Measurements from ENCODE around the gene MSN. TPM values are rescaled to one million over a fixed set of nuclear protein-coding genes. Genes with fewer than 3 reads are reported as not detected.

Gene MSN
- total RNA-seq, 6 donors from 2014 or later, result 160 to 508 (median 380) TPM

DNA sequence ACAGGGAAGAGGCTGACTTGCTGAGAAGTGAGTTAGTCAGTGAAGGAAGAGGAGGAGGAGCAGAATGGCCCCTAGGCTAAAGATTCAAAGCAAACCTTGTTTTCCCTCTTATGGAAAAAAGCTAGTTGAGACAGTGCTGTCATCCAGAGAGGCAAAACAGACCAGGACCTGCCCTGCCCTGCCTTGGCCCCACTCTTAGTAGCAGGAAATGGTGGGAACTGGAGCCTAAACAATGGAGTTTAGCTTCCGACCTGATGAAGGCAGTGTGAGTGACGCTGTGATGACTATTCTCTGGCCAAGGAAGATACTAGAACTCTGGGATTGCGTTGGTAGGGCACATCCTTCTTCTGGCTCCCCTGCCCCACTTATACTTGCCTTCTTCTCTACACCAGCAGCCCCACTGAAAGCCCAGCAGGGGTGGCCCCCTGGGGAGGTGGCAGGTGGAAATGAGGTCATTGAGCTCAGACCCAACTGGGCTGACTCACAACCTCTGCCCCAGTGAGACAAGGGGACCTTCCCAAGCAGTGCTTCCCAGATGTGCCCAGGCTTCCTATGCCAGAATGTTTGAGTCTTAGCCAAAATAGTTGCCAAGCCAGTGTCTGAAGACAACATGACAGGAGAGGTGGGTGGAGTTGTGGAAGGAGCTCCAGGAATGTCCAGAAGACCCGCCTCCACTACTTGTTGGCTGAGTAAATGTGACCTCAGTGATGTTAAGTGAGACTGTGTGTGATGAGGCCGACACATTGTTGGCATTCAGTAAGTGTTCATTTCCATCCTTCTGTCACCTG lies 38.8 kb downstream of the MSN start:
- DNase-seq (peak in 1 of 2 donors; percentile 63), ATAC-seq (ENCODE audit: low FRiP score in 2 of 2) (peak; percentile 66 to 81)
- H3K36me3 ChIP-seq, result no peaks in the 10 kb centered on the region
- no peak overlapping the region for H3K4me3 ChIP-seq
- TF ChIP-seq EP300 (IDR thresholded peaks at IDR 0.05) (peak in 2 of 4 donors; percentile 57 to 66), POLR2A (IDR thresholded peaks at IDR 0.05) (no peak), POLR2AphosphoS5 (IDR thresholded peaks at IDR 0.05) (peak; percentile 51 to 68), CTCF (IDR thresholded peaks at IDR 0.05) (peak in 1 of 6 experiments; percentile 24)
- no peaks in the 10 kb centered on the region for H3K27me3 ChIP-seq
- WGBS, 2 donors, result 30% methylated on average over 5 of the region's 5 CpGs; no CpG with 5 or more reads in 1 of the 2 donors
- H3K9me3 ChIP-seq, result no peaks in the 10 kb centered on the region
- peaks cover 21 to 62% (median 52%) of the 10 kb centered on the region in 4 donors for H3K4me1 ChIP-seq
- H3K27ac ChIP-seq, result peak overlapping the region; percentile 73 to 89 (median 78)

GRCh38 chrX:65707151-65707550 lies 39.7 kb downstream of the MSN start:
- no peak overlapping the region for H3K4me3 ChIP-seq
- 65 to 67% methylated on average over 2 of the region's 2 CpGs for WGBS, 2 donors
- no peaks in the 10 kb centered on the region for H3K36me3 ChIP-seq
- H3K9me3 ChIP-seq, result no peaks in the 10 kb centered on the region
- no peaks in the 10 kb centered on the region for H3K27me3 ChIP-seq
- DNase-seq, result no peak
- H3K4me1 ChIP-seq, result peaks cover 21 to 58% (median 54%) of the 10 kb centered on the region in 4 donors
- TF ChIP-seq EP300 (IDR thresholded peaks at IDR 0.05) (no peak), POLR2A (IDR thresholded peaks at IDR 0.05) (no peak), POLR2AphosphoS5 (IDR thresholded peaks at IDR 0.05) (peak in 1 of 2 donors; percentile 25), CTCF (IDR thresholded peaks at IDR 0.05) (no peak)
- H3K27ac ChIP-seq, result peak overlapping the region; percentile 70 to 89 (median 74)
- ATAC-seq (ENCODE audit: low FRiP score in 2 of 2), result no peak

DNA sequence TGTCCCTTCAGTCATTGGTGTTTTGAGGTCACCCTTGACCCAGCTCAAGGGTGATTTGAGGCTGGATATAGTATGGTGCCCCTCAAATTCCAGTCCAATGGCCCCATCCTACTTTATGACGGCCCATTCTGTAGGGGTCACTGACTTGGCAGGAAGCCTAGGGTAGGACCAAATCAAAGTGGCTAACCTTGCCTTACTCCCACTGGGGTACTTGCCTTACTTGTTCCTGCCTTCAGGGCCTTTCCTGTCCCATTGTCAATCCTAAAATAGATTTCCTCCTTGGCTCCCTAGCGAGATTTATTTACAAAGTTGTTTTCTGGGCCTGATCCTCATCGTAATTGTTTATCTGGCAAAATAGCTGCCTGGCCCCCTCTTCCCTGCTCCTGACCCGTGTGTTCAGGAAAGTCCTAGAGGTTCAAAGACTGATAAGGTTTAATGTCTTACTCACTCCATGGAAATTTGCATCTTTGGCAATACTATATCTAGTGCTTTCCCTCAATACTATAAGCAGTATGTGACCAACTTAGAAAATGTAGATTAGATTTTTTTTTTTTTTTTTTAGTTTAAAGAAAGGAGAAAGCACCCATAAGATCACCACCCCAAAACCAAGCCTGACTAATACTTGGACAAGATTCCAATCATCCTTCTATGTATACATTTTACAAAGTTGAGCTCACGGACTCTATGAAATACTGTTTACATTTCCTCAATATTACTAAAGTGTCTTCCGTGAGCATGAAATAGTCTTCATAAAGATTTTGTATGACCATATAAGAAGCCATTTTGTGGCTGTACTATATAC lies 44.8 kb downstream of the MSN start:
- no peak for ATAC-seq (ENCODE audit: low FRiP score in 2 of 2)
- H3K9me3 ChIP-seq, result no peaks in the 10 kb centered on the region
- H3K4me1 ChIP-seq, result peaks cover 0 to 33% (median 22%) of the 10 kb centered on the region in 4 donors
- no peak overlapping the region for H3K4me3 ChIP-seq
- no peak for TF ChIP-seq POLR2A (IDR thresholded peaks at IDR 0.05)
- no peak for TF ChIP-seq POLR2AphosphoS5 (IDR thresholded peaks at IDR 0.05)
- no peak for TF ChIP-seq CTCF (IDR thresholded peaks at IDR 0.05)
- no peak for TF ChIP-seq EP300 (IDR thresholded peaks at IDR 0.05)
- DNase-seq, result no peak
- H3K27ac ChIP-seq, result peak overlapping the region in 2 of 4 donors; percentile 50 to 53
- H3K27me3 ChIP-seq, result no peaks in the 10 kb centered on the region
- WGBS, 2 donors, result 32 to 57% methylated on average over 6 of the region's 6 CpGs
- H3K36me3 ChIP-seq, result peaks cover 0 to 7% (median under 1%) of the 10 kb centered on the region in 4 donors

GRCh38 chrX:65718538-65718937 lies 51.1 kb downstream of the MSN start:
- no peak for TF ChIP-seq POLR2A (IDR thresholded peaks at IDR 0.05)
- TF ChIP-seq CTCF (IDR thresholded peaks at IDR 0.05), result no peak
- TF ChIP-seq POLR2AphosphoS5 (IDR thresholded peaks at IDR 0.05), result no peak
- TF ChIP-seq EP300 (IDR thresholded peaks at IDR 0.05), result no peak
- Histone ChIP-seq H3K36me3 (peaks cover 0 to 45% (median 4%) of the 10 kb centered on the region in 4 donors), H3K4me1 (peaks cover 5 to 41% (median 18%) of the 10 kb centered on the region in 4 donors), H3K27me3 (no peaks in the 10 kb centered on the region), H3K9me3 (no peaks in the 10 kb centered on the region), H3K4me3 (no peak overlapping the region), H3K27ac (no peak overlapping the region)
- 87 to 89% methylated on average over 4 of the region's 4 CpGs for WGBS, 2 donors
- ATAC-seq (ENCODE audit: low FRiP score in 2 of 2), result no peak
- no peak for DNase-seq
